DND-41 (cell line): ENCODE data around the gene SLC13A2.

ENCODE experiments used
- ATAC-seq: fragments of 200-7000 bp; cut with Tn5 transposase; 3 replicates; pipeline ENCODE4 v1.9.1; 2021; ENCODE audit warnings: low read depth; ENCODE audit not compliant: insufficient read depth
- DNase-seq: peaks from one replicate; pipeline ENCODE4 v3.0.0-alpha.2; 2020
- H2AFZ ChIP-seq: 2 replicates; pipeline ENCODE4 v1.6.0; 2012; ENCODE audit warnings: low read depth, low read length
- H3K27ac ChIP-seq: 2 replicates; pipeline ENCODE4 v1.5.1; 2012; ENCODE audit warnings: low read length, inconsistent platforms
- H3K27me3 ChIP-seq: fragments of 200-600 bp; sonication (generic); 2 replicates; pipeline ENCODE4 v1.6.0; 2012; ENCODE audit warnings: low read length, mild to moderate bottlenecking, inconsistent platforms; ENCODE audit not compliant: insufficient read depth, poor library complexity
- H3K36me3 ChIP-seq: 2 replicates; pipeline ENCODE4 v1.5.1; 2012; ENCODE audit warnings: low read length, inconsistent platforms; ENCODE audit not compliant: insufficient read depth
- H3K4me1 ChIP-seq: 2 replicates; pipeline ENCODE4 v1.5.1; 2012; ENCODE audit warnings: mild to moderate bottlenecking, low read length; ENCODE audit not compliant: insufficient read depth
- H3K4me2 ChIP-seq: 2 replicates; pipeline ENCODE4 v1.6.0; 2012; ENCODE audit warnings: mild to moderate bottlenecking, moderate library complexity, low read length, inconsistent platforms; ENCODE audit not compliant: insufficient read depth
- H3K4me3 ChIP-seq, 2 experiments: fragments of 200-600 bp in 1 of 2; shearing (Covaris generic) in 1 of 2; 2 replicates each; pipeline ENCODE4 v1.5.1; 2012 to 2016; ENCODE audit warnings: inconsistent platforms in 2 of 2, low read length in 2 of 2, mild to moderate bottlenecking in 2 of 2, low read depth in 1 of 2, moderate library complexity in 1 of 2
- H3K79me2 ChIP-seq: 2 replicates; pipeline ENCODE4 v1.6.0; 2012; ENCODE audit warnings: low read length, inconsistent platforms; ENCODE audit not compliant: insufficient read depth
- H3K9ac ChIP-seq: 2 replicates; pipeline ENCODE4 v1.6.0; 2012; ENCODE audit warnings: low read depth, mild to moderate bottlenecking, inconsistent platforms, low read length, moderate library complexity
- H3K9me3 ChIP-seq: 2 replicates; pipeline ENCODE4 v1.5.1; 2012; ENCODE audit warnings: low read length, moderate library complexity, mild to moderate bottlenecking, inconsistent platforms; ENCODE audit not compliant: insufficient read depth, severe bottlenecking
- H4K20me1 ChIP-seq: 2 replicates; pipeline ENCODE4 v1.6.0; 2012; ENCODE audit warnings: low read length; ENCODE audit not compliant: insufficient read depth
- EZH2 ChIP-seq: IDR thresholded peaks from 3 replicates; pipeline ENCODE4 v1.6.1; 2012; ENCODE audit warnings: borderline replicate concordance, low read depth, mild to moderate bottlenecking, moderate library complexity, low read length, inconsistent platforms; ENCODE audit not compliant: severe bottlenecking
- TF ChIP-seq, protein P1 (sequence below): IDR thresholded peaks from 2 replicates; pipeline ENCODE4 v1.5.1; 2012; ENCODE audit warnings: borderline replicate concordance, low read length, moderate library complexity, mild to moderate bottlenecking; ENCODE audit not compliant: poor library complexity, severe bottlenecking; ENCODE audit errors: extremely low read depth

SLC13A2 gene

DNA sequence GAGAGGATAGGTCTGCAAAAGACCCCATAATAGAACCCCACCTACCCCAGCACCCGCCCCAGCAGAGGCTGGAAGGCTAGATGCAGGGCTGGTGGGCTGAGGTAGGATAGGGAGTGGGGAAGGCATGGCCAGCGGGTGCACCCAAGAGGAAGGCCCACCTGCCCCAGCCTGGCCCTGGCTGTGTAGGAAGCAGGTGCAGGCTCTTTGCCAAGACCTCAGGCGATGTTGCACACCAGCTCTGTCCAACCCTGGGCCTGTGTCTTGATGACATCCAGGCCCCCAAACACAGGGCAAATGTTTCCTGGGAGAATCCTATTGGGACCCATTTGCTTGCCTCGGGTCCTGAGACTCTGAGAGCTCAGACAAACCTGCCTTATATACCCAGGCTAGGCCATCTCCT lies 66.8 kb downstream of the SLC13A2 start:
- DNase-seq, result no peak
- no peaks in the 10 kb centered on the region for H3K4me1 ChIP-seq

DNA sequence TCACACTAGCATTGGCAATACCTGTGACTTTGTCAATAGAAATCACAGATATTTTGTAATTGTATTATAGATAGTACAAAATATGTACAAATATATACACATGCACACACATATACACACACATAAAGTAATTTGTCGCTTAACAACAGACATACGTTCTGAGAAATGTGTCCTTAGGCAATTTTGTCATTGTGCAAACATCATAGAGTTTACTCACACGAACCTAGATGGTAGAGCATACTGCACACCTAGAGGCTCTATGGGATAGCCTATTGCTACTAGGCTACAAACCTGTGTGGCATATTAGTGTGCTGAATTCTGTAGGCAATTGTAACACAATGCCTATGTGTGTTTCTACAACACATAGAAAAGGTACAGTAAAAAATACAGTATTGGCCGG lies 68.0 kb downstream of the SLC13A2 start:
- TF ChIP-seq EZH2, result no peak
- TF ChIP-seq, protein P1, sequence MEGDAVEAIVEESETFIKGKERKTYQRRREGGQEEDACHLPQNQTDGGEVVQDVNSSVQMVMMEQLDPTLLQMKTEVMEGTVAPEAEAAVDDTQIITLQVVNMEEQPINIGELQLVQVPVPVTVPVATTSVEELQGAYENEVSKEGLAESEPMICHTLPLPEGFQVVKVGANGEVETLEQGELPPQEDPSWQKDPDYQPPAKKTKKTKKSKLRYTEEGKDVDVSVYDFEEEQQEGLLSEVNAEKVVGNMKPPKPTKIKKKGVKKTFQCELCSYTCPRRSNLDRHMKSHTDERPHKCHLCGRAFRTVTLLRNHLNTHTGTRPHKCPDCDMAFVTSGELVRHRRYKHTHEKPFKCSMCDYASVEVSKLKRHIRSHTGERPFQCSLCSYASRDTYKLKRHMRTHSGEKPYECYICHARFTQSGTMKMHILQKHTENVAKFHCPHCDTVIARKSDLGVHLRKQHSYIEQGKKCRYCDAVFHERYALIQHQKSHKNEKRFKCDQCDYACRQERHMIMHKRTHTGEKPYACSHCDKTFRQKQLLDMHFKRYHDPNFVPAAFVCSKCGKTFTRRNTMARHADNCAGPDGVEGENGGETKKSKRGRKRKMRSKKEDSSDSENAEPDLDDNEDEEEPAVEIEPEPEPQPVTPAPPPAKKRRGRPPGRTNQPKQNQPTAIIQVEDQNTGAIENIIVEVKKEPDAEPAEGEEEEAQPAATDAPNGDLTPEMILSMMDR, result no peak
- Histone ChIP-seq H3K36me3 (no peaks in the 10 kb centered on the region), H2AFZ (no peak overlapping the region), H4K20me1 (no peaks in the 10 kb centered on the region; the same call in 1 of the 2 replicates), H3K9ac (no peak overlapping the region), H3K27ac (no peak overlapping the region), H3K4me3 (no peak overlapping the region), H3K9me3 (no peaks in the 10 kb centered on the region), H3K27me3 (peaks cover 8% of the 10 kb centered on the region), H3K79me2 (no peaks in the 10 kb centered on the region), H3K4me1 (no peaks in the 10 kb centered on the region), H3K4me2 (no peak overlapping the region)
- DNase-seq (no peak), ATAC-seq (no peak)

More for the DNA sequence above, 66.8 kb downstream of the SLC13A2 start:
- no peak overlapping the region for H3K4me3 ChIP-seq
- peaks cover 10% of the 10 kb centered on the region for H3K27me3 ChIP-seq
- no peak overlapping the region for H2AFZ ChIP-seq
- no peaks in the 10 kb centered on the region; the same call in 1 of the 2 replicates for H4K20me1 ChIP-seq
- ATAC-seq, result no peak
- no peak overlapping the region for H3K4me2 ChIP-seq
- H3K36me3 ChIP-seq, result no peaks in the 10 kb centered on the region
- no peaks in the 10 kb centered on the region for H3K9me3 ChIP-seq
- H3K79me2 ChIP-seq, result no peaks in the 10 kb centered on the region
- H3K27ac ChIP-seq, result no peak overlapping the region
- TF ChIP-seq, protein P1, result no peak
- TF ChIP-seq EZH2, result no peak
- no peak overlapping the region for H3K9ac ChIP-seq

DNA sequence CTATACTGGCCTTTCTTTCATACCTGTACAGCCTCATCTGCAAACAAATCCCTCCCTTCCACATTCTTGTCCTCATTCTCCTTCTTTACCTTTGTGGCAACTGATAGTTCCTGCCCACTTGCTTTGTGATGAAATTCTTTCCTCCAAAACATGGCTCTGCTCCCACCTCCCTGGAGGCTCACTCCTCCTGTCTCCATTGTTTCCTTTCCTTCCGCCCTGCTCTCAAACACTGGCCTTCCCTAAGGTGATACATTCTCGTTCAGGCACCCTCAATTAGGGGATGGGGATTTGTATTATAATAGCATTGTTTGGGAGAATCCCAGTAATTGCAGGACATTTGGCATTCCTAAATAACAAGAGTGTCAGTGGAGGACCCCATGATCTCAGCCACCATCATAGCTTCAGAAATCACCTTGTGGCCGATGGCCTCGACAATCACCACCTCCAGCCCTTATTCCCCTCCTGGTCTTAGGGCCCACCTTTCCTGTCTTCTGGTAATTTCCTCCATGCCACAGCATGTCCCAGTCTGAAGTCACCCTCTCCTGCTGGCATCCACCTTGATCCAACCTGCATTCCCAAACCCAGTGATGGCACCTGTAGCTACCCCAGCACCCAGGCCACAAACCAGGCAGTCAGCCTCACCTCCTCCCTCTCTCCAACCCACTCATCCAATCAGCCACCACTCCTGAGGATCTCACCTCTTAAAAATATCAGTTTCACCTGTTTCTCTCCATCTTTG lies 71.1 kb downstream of the SLC13A2 start:
- H2AFZ ChIP-seq, result no peak overlapping the region
- H4K20me1 ChIP-seq, result 0 out of 2 replicates have a peak, but pooled peaks cover 11% of the 10 kb centered on the region
- H3K36me3 ChIP-seq, result 0 out of 2 replicates have a peak, but pooled peaks cover 6% of the 10 kb centered on the region
- no peak overlapping the region for H3K9ac ChIP-seq
- H3K27me3 ChIP-seq, result no peaks in the 10 kb centered on the region
- no peaks in the 10 kb centered on the region for H3K9me3 ChIP-seq
- no peak for DNase-seq
- no peak overlapping the region for H3K4me3 ChIP-seq
- H3K27ac ChIP-seq, result no peak overlapping the region
- H3K4me2 ChIP-seq, result no peak overlapping the region
- no peak for ATAC-seq
- no peaks in the 10 kb centered on the region for H3K79me2 ChIP-seq
- no peak for TF ChIP-seq EZH2
- TF ChIP-seq, protein P1, result no peak
- H3K4me1 ChIP-seq, result peaks cover 6% of the 10 kb centered on the region; the same call in 1 of the 2 replicates
